ENCODE results near the gene RIMBP3C. TPM values are rescaled to one million over a fixed set of nuclear protein-coding genes. Genes with fewer than 3 reads are reported as not detected.
"Not testable (repeated sequence)": the region's sequence is repeated elsewhere in the genome, so short reads cannot be mapped to it uniquely, and the experiment has no call there.

The RIMBP3C gene
- total RNA-seq, 1 experiment from 2014 or later = 0.49 TPM

- DNase-seq; H3K27ac ChIP-seq; H3K27me3 ChIP-seq; H3K4me3 ChIP-seq; H3K9me3 ChIP-seq (replicated peaks); H3K36me3 ChIP-seq; H3K4me1 ChIP-seq: not testable (repeated sequence)
These were observed 34.7 kb downstream of the RIMBP3C start for GRCh38 chr22:21516522-21516921.

GRCh38 chr22:21515234-21515633, 36.0 kb downstream of the RIMBP3C start:
- H3K9me3 ChIP-seq (replicated peaks); H3K4me1 ChIP-seq: not testable (repeated sequence)

GRCh38 chr22:21514117-21514516, 37.1 kb downstream of the RIMBP3C start:
- H3K4me3 ChIP-seq; H3K36me3 ChIP-seq; DNase-seq; H3K9me3 ChIP-seq (replicated peaks); H3K27ac ChIP-seq; H3K27me3 ChIP-seq; H3K4me1 ChIP-seq: not testable (repeated sequence)

More at GRCh38 chr22:21515234-21515633, 36.0 kb downstream of the RIMBP3C start:
- not testable (repeated sequence) for H3K27me3 ChIP-seq, H3K36me3 ChIP-seq, H3K4me3 ChIP-seq, DNase-seq, H3K27ac ChIP-seq

GRCh38 chr22:21512022-21512421, 39.2 kb downstream of the RIMBP3C start:
- H3K27me3 ChIP-seq; H3K9me3 ChIP-seq (replicated peaks); DNase-seq; H3K4me1 ChIP-seq; H3K36me3 ChIP-seq; H3K4me3 ChIP-seq; H3K27ac ChIP-seq: not testable (repeated sequence)

GRCh38 chr22:21510397-21510796, 40.9 kb downstream of the RIMBP3C start:
- H3K27me3 ChIP-seq; H3K4me1 ChIP-seq; H3K9me3 ChIP-seq (replicated peaks); H3K27ac ChIP-seq; H3K4me3 ChIP-seq; DNase-seq; H3K36me3 ChIP-seq: not testable (repeated sequence)

GRCh38 chr22:21499623-21500506, 51.4 kb downstream of the RIMBP3C start:
- not testable (repeated sequence) for H3K27ac ChIP-seq; H3K9me3 ChIP-seq (replicated peaks); H3K36me3 ChIP-seq; H3K27me3 ChIP-seq; H3K4me3 ChIP-seq; DNase-seq; H3K4me1 ChIP-seq

GRCh38 chr22:21498489-21498888, 52.8 kb downstream of the RIMBP3C start:
- H3K4me3 ChIP-seq; H3K36me3 ChIP-seq; DNase-seq; H3K9me3 ChIP-seq (replicated peaks); H3K27ac ChIP-seq; H3K27me3 ChIP-seq; H3K4me1 ChIP-seq: not testable (repeated sequence)

- H3K4me1 ChIP-seq; H3K36me3 ChIP-seq; H3K9me3 ChIP-seq (replicated peaks); DNase-seq; H3K27me3 ChIP-seq; H3K27ac ChIP-seq; H3K4me3 ChIP-seq: not testable (repeated sequence)
These were observed 53.3 kb downstream of the RIMBP3C start for GRCh38 chr22:21497984-21498383.

Other genes with a start within 250 kb of the RIMBP3C start
- gene RIMBP3B, start 167.7 kb downstream of the RIMBP3C start, total RNA-seq (2014; rRNA removed; shearing (Covaris generic)) = 0.53 and 0.76 TPM in 2 replicates
- gene HIC2, start 134.1 kb downstream of the RIMBP3C start, total RNA-seq (2014; rRNA removed; shearing (Covaris generic)) = 20.8 and 21.5 TPM in 2 replicates
- 0.18 and 0.67 TPM in 2 replicates for gene TMEM191C, start 84.1 kb downstream of the RIMBP3C start, total RNA-seq (2014; rRNA removed; shearing (Covaris generic))
- gene UBE2L3, start 16.3 kb upstream of the RIMBP3C start, total RNA-seq (2014; rRNA removed; shearing (Covaris generic)) = 102 and 103 TPM in 2 replicates
- gene YDJC, start 78.6 kb upstream of the RIMBP3C start, total RNA-seq (2014; rRNA removed; shearing (Covaris generic)) = 7.8 and 8.9 TPM in 2 replicates
- 0.38 TPM in 1 of 2 replicates, not detected in the other for gene CCDC116, start 81.3 kb upstream of the RIMBP3C start, total RNA-seq (2014; rRNA removed; shearing (Covaris generic))
- gene SDF2L1, start 90.8 kb upstream of the RIMBP3C start, total RNA-seq (2014; rRNA removed; shearing (Covaris generic)) = 12.8 and 17.0 TPM in 2 replicates
- 24.8 and 29.7 TPM in 2 replicates for gene PPIL2, start 114.6 kb upstream of the RIMBP3C start, total RNA-seq (2014; rRNA removed; shearing (Covaris generic))
- gene YPEL1, start 184.3 kb upstream of the RIMBP3C start, total RNA-seq (2014; rRNA removed; shearing (Covaris generic)) = 3.2 and 4.0 TPM in 2 replicates

Data from SJCRH30 (cell line).